ENCODE results near the gene KIT. TPM values are rescaled to one million over a fixed set of nuclear protein-coding genes. Genes with fewer than 3 reads are reported as not detected.

KIT gene
- total RNA-seq, 4 donors from 2014 or later: 3.1 to 11.7 (median 7.9) TPM

DNA sequence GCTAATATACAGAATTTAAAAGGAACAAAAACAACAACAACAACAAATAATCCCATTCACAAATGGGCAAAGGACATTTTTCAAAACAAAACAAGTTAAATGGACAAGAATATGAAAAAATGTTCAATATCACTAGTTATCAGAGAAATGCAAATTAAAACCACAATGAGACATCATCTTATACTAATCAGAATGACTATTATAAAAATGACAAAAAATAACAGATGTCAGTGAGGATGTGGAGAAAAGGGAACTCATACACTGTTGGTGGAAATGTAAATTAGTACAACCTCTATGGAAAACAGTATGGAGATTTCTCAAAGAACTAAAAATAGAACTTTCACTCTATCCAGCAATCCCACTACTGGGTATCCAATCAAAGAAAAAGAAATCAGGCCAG, 92.6 kb downstream of the KIT start:
- no peak for DNase-seq (ENCODE audit: low spot score)
- TF ChIP-seq, protein P1, sequence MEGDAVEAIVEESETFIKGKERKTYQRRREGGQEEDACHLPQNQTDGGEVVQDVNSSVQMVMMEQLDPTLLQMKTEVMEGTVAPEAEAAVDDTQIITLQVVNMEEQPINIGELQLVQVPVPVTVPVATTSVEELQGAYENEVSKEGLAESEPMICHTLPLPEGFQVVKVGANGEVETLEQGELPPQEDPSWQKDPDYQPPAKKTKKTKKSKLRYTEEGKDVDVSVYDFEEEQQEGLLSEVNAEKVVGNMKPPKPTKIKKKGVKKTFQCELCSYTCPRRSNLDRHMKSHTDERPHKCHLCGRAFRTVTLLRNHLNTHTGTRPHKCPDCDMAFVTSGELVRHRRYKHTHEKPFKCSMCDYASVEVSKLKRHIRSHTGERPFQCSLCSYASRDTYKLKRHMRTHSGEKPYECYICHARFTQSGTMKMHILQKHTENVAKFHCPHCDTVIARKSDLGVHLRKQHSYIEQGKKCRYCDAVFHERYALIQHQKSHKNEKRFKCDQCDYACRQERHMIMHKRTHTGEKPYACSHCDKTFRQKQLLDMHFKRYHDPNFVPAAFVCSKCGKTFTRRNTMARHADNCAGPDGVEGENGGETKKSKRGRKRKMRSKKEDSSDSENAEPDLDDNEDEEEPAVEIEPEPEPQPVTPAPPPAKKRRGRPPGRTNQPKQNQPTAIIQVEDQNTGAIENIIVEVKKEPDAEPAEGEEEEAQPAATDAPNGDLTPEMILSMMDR (IDR thresholded peaks at IDR 0.05): no peak
- no peak for ATAC-seq (ENCODE audit: low FRiP score)

GRCh38 chr4:54754394-54754793, 96.6 kb downstream of the KIT start:
- TF ChIP-seq, protein P1 (IDR thresholded peaks at IDR 0.05): no peak
- DNase-seq (ENCODE audit: low spot score): no peak
- no peak for ATAC-seq (ENCODE audit: low FRiP score)

DNA sequence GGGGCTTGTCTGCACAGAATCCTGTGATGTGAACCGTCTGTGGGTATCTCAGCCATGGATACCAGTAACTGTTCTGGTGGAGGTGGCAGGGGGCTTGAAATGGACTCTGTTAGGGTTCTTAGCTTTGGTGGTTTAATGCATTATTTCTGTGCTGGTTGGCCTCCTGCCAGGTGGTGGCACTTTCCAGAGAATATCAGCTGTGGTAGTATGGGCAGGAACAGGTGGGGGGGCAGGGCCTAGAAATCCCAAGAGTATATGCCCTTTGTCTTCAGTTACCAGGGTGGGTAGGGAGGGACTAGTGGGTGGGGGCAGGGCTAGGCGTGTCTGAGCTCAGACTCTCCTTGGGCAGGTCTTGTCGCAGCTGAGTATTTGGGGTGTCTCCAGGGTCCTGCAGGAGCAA, 106.7 kb downstream of the KIT start:
- DNase-seq (ENCODE audit: low spot score) (no peak), ATAC-seq (ENCODE audit: low FRiP score) (no peak)
- TF ChIP-seq, protein P1 (IDR thresholded peaks at IDR 0.05): no peak

GRCh38 chr4:54767376-54767775, 109.6 kb downstream of the KIT start:
- no peak for DNase-seq (ENCODE audit: low spot score)
- ATAC-seq (ENCODE audit: low FRiP score): no peak
- TF ChIP-seq, protein P1 (IDR thresholded peaks at IDR 0.05): no peak

DNA sequence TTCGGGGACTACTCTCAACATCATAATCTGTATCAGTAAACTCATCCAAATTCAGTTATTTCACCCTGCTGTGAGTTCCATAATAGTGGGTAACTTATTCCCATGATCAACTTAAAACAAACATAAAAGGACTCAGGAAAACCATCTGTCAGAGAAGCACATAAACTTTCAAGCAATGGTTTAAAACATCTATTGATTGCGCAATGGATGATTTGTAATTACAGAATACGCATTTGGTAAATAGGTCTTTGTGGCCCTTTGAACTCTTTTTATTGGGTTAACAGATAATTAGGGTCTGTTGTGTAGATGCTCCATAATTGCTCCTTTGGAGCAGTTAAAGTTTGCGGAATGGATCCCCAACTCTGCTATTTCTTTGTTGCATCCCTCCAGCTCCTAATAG, 115.3 kb downstream of the KIT start:
- ATAC-seq (ENCODE audit: low FRiP score): no peak
- TF ChIP-seq, protein P1 (IDR thresholded peaks at IDR 0.05): no peak
- no peak for DNase-seq (ENCODE audit: low spot score)

DNA sequence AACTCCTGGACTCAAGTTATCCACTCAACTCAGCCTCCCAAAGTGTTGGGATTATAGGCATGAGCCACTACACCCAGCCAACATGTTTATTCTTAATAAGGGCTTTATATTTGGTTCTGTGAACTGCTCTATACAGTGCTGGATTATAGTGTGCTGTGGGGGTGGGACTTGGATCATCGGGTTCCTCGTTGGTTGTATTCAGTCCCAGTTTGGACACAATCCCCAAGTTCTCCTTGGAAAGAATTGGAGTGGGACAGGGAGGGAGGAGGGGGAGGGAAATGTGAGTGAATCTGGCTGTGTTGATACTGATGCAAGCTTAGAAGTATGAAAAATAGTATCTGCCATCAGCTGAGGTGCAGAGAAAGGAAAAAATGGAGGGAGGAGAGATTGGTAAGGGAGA, 121.3 kb downstream of the KIT start:
- ATAC-seq (ENCODE audit: low FRiP score): no peak
- TF ChIP-seq, protein P1 (IDR thresholded peaks at IDR 0.05): no peak
- DNase-seq (ENCODE audit: low spot score): no peak

- TF ChIP-seq, protein P1 (IDR thresholded peaks at IDR 0.05): no peak
- DNase-seq (ENCODE audit: low spot score) (no peak), ATAC-seq (ENCODE audit: low FRiP score) (no peak)
Observed at GRCh38 chr4:54779476-54780148, 121.9 kb downstream of the KIT start.

Measured in omental fat pad (tissue), 4 donors.